HCT116 (cell line): ENCODE measurements around the gene BCAR3. TPM values are rescaled to one million over a fixed set of nuclear protein-coding genes. Genes with fewer than 3 reads are reported as not detected.

Source experiments
- ATAC-seq: fragments of 200-7000 bp; cut with Tn5 transposase; 2 replicates; pipeline ENCODE4 v1.9.1; 2020; ENCODE audit warnings: mild to moderate bottlenecking, moderate library complexity
- BruUV-seq: library from RNA; stranded (reverse); fragments of 400-500 nt; replicated peaks from 2 replicates; lab custom pipeline; 2021; lab: Mats Ljungman, UMichigan
- CTCF ChIA-PET: fragments of 300-600 bp; sonication (Branson Sonifier 250); formaldehyde crosslinking; loops from one replicate; lab custom pipeline; 2021; ENCODE audit warnings: antibody characterized with exemption; lab: Charles Lee
- POLR2A ChIA-PET: fragments of 300-600, 350-600 bp; sonication (Branson Sonifier 250); formaldehyde crosslinking; loops from one replicate; lab custom pipeline; 2021; ENCODE audit warnings: antibody characterized with exemption; lab: Charles Lee
- RAD21 ChIA-PET, 2 experiments: fragments of 300-600 bp; sonication (Branson Sonifier 250); formaldehyde crosslinking; loops; one replicate each; lab custom pipeline; 2023; ENCODE audit warnings: low total read pairs in 2 of 2; ENCODE audit not compliant: uncharacterized antibody in 2 of 2, unreplicated experiment in 2 of 2, low non-redundant PET in 1 of 2; lab: Charles Lee
- DNase-seq: peaks from one replicate; pipeline ENCODE4 v3.0.0-alpha.2; 2010; ENCODE audit warnings: low read depth, low spot score
- H2AFZ ChIP-seq: fragments of 200-600 bp; shearing (Covaris generic), sonication (generic); 2 replicates; pipeline ENCODE4 v1.6.1; 2017; ENCODE audit warnings: low read depth, mixed run types, mixed read lengths, antibody characterized with exemption, low read length; ENCODE audit not compliant: poor library complexity, severe bottlenecking
- H3K27ac ChIP-seq: 2 replicates; pipeline ENCODE4 v1.5.1; 2012; ENCODE audit warnings: low read depth, low read length
- H3K27me3 ChIP-seq: fragments of 200-600 bp; sonication (generic); 2 replicates; pipeline ENCODE4 v1.6.1; 2016; ENCODE audit warnings: mixed run types, low read length, mixed read lengths; ENCODE audit not compliant: insufficient read depth
- H3K36me3 ChIP-seq, 2 experiments: fragments of 200-500 bp in 1 of 2; fragments of 200-600 bp in 1 of 2; sonication (Bioruptor generic) in 1 of 2; sonication (generic) in 1 of 2; 2 replicates each; pipeline versions ENCODE4 v1.5.1 to v1.6.1; 2014 to 2016; ENCODE audit warnings: low read length in 2 of 2, inconsistent platforms in 1 of 2, mixed read lengths in 1 of 2, mixed run types in 1 of 2; ENCODE audit not compliant: insufficient read depth in 2 of 2, control insufficient read depth in 1 of 2
- H3K4me1 ChIP-seq, 2 experiments: fragments of 200-600 bp in 1 of 2; sonication (generic) in 1 of 2; 2 replicates each; pipeline versions ENCODE4 v1.5.1 to v1.6.1; 2012 to 2017; ENCODE audit warnings: low read length in 2 of 2, inconsistent platforms in 1 of 2, mild to moderate bottlenecking in 1 of 2, mixed read lengths in 1 of 2, mixed run types in 1 of 2, moderate library complexity in 1 of 2; ENCODE audit not compliant: insufficient read depth in 2 of 2, control insufficient read depth in 1 of 2
- H3K4me2 ChIP-seq: fragments of 200-600 bp; sonication (generic); 2 replicates; pipeline ENCODE4 v1.6.1; 2017; ENCODE audit warnings: mixed run types, low read length, mixed read lengths
- H3K4me3 ChIP-seq, 2 experiments: fragments of 200-600 bp in 1 of 2; sonication (generic) in 1 of 2; replicated peaks in 1 of 2; 2 replicates each; pipeline ENCODE4 v1.5.1; 2011 to 2016; ENCODE audit warnings: low read length in 2 of 2, control low read depth in 1 of 2, low read depth in 1 of 2, mild to moderate bottlenecking in 1 of 2, mixed read lengths in 1 of 2, mixed run types in 1 of 2
- H3K79me2 ChIP-seq: fragments of 200-600 bp; sonication (generic); 2 replicates; pipeline ENCODE4 v1.6.1; 2017; ENCODE audit warnings: mild to moderate bottlenecking, mixed run types, low read length, moderate library complexity, mixed read lengths; ENCODE audit not compliant: insufficient read depth
- H3K9ac ChIP-seq: fragments of 200-600 bp; sonication (generic); 2 replicates; pipeline ENCODE4 v1.6.1; 2016; ENCODE audit warnings: low read length, mixed read lengths
- H3K9me2 ChIP-seq: fragments of 200-600 bp; sonication (generic), shearing (Covaris generic); 2 replicates; pipeline ENCODE4 v1.6.1; 2017; ENCODE audit warnings: mixed run types, mild to moderate bottlenecking, moderate library complexity; ENCODE audit not compliant: insufficient read depth
- H3K9me3 ChIP-seq, 2 experiments: fragments of 200-500 bp in 1 of 2; fragments of 200-600 bp in 1 of 2; sonication (Bioruptor generic) in 1 of 2; sonication (generic) in 1 of 2; 2 replicates each; pipeline ENCODE4 v1.6.1; 2014 to 2017; ENCODE audit warnings: low read length in 2 of 2, mixed read lengths in 2 of 2, inconsistent platforms in 1 of 2, low read depth in 1 of 2, mild to moderate bottlenecking in 1 of 2, mixed run types in 1 of 2, moderate library complexity in 1 of 2; ENCODE audit not compliant: control insufficient read depth in 1 of 2, insufficient read depth in 1 of 2
- H4K20me1 ChIP-seq: fragments of 200-600 bp; sonication (generic), shearing (Covaris generic); 2 replicates; pipeline ENCODE4 v1.6.1; 2017; ENCODE audit warnings: mixed run types, mild to moderate bottlenecking, moderate library complexity; ENCODE audit not compliant: insufficient read depth
- CBX3 ChIP-seq: IDR thresholded peaks from 2 replicates; pipeline ENCODE4 v1.6.1; 2012; ENCODE audit warnings: low read depth
- CEBPB ChIP-seq: IDR thresholded peaks from 2 replicates; pipeline ENCODE4 v1.6.1; 2012; ENCODE audit warnings: low read depth
- EGR1 ChIP-seq: IDR thresholded peaks from 2 replicates; pipeline ENCODE4 v1.6.1; 2012; ENCODE audit warnings: low read depth
- ELF1 ChIP-seq: IDR thresholded peaks from 2 replicates; pipeline ENCODE4 v1.6.1; 2012; ENCODE audit warnings: low read depth, borderline replicate concordance
- EZH2phosphoT487 ChIP-seq: fragments of 200-600 bp; IDR thresholded peaks from 2 replicates; pipeline ENCODE4 v1.6.1; 2018; ENCODE audit warnings: antibody characterized with exemption, borderline replicate concordance
- RAD21 ChIP-seq: IDR thresholded peaks from 2 replicates; pipeline ENCODE4 v1.6.1; 2012; ENCODE audit warnings: low read depth, mild to moderate bottlenecking
- SP1 ChIP-seq: IDR thresholded peaks from 2 replicates; pipeline ENCODE4 v1.6.1; 2012; ENCODE audit warnings: low read depth
- SRF ChIP-seq: IDR thresholded peaks from 2 replicates; pipeline ENCODE4 v1.6.1; 2012; ENCODE audit warnings: low read depth
- TCF7L2 ChIP-seq: IDR thresholded peaks from 2 replicates; pipeline ENCODE4 v1.7.0; 2011; ENCODE audit warnings: borderline replicate concordance, inconsistent platforms; ENCODE audit not compliant: insufficient read depth, insufficient read length; ENCODE audit errors: extremely low read depth
- ZFX ChIP-seq: fragments of 450-650 bp; IDR thresholded peaks from 2 replicates; pipeline ENCODE4 v1.6.1; 2017
- ZNF274 ChIP-seq: fragments of 200-500 bp; sonication (Bioruptor generic); IDR thresholded peaks from 2 replicates; pipeline ENCODE4 v1.6.1; 2014; ENCODE audit warnings: mild to moderate bottlenecking, low read depth, low read length, inconsistent platforms
- intact Hi-C: fragments of 100-400 bp; cut with micrococcal nuclease; formaldehyde crosslinking; loops from 2 replicates; pipeline ENCODE4 v1.10.0; 2022
- total RNA-seq: library from RNA; stranded (reverse); gene quantifications from one replicate; pipeline ENCODE4 v1.2.1, GENCODE V29; 2021; ENCODE audit not compliant: unreplicated experiment
- TF ChIP-seq, protein P1 (sequence below): IDR thresholded peaks from 2 replicates; pipeline ENCODE4 v1.6.1; 2011; ENCODE audit warnings: mild to moderate bottlenecking, low read length, moderate library complexity; ENCODE audit not compliant: insufficient replicate concordance; ENCODE audit errors: extremely low read depth
- TF ChIP-seq, protein P2 (sequence below): IDR thresholded peaks from 2 replicates; pipeline ENCODE4 v1.6.1; 2012
- TF ChIP-seq, protein P3 (sequence below): IDR thresholded peaks from 2 replicates; pipeline ENCODE4 v1.6.1; 2012; ENCODE audit warnings: low read depth

BCAR3 gene
- total RNA-seq, 1 experiment from 2014 or later, result 24.5 TPM

DNA sequence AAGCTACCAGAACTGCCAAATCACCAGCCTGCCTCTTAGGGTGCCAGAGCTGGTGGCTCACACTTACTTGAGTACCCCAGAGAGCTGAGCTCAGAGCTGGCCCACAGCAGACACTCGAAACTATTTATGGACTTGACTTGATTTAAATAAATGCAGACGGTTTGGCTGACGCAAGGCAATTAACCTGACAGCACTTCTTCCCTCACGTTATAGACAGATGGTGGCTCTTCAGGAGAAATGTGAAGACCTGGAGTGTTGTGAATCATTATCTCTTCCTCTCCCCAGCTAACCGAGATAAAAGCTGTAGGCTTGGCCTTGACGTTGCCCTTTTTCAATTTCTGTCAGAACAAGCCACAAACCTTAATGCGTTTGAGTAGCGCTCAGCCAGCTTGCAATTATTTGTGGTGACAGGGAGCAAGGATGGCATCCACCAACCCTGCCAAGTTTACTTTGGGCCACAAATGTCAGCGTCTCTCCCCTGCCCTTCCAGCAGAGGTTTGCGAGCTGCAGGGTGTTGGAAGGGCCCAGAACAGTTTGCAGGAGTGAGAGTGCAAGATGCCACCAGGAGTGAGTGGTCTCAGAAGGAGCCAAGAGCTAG is 34.0 kb upstream of the BCAR3 start:
- H4K20me1 ChIP-seq, result no peaks in the 10 kb centered on the region
- H3K4me2 ChIP-seq, result no peak overlapping the region
- H3K9me3 ChIP-seq, result peaks cover 0 to 9% of the 10 kb centered on the region in 2 experiments; a peak in 1 of 4 replicates
- intact Hi-C loops, result no loop called here
- no peak overlapping the region for H2AFZ ChIP-seq
- DNase-seq (no peak), ATAC-seq (no peak)
- no peak overlapping the region for H3K4me3 ChIP-seq
- BruUV-seq, result no TSS peak
- H3K79me2 ChIP-seq, result no peaks in the 10 kb centered on the region
- ChIA-PET POLR2A (no interaction called here), CTCF (no interaction called here), RAD21 (no interaction called here)
- H3K9ac ChIP-seq, result no peak overlapping the region
- peaks cover 0 to 32% of the 10 kb centered on the region in 2 experiments; a peak in 2 of 4 replicates for H3K4me1 ChIP-seq
- H3K27me3 ChIP-seq, result no peaks in the 10 kb centered on the region
- no peak for TF ChIP-seq RAD21
- TF ChIP-seq ELF1, result no peak
- TF ChIP-seq SRF, result no peak
- no peak for TF ChIP-seq CEBPB
- no peak for TF ChIP-seq EGR1
- TF ChIP-seq, protein P1, sequence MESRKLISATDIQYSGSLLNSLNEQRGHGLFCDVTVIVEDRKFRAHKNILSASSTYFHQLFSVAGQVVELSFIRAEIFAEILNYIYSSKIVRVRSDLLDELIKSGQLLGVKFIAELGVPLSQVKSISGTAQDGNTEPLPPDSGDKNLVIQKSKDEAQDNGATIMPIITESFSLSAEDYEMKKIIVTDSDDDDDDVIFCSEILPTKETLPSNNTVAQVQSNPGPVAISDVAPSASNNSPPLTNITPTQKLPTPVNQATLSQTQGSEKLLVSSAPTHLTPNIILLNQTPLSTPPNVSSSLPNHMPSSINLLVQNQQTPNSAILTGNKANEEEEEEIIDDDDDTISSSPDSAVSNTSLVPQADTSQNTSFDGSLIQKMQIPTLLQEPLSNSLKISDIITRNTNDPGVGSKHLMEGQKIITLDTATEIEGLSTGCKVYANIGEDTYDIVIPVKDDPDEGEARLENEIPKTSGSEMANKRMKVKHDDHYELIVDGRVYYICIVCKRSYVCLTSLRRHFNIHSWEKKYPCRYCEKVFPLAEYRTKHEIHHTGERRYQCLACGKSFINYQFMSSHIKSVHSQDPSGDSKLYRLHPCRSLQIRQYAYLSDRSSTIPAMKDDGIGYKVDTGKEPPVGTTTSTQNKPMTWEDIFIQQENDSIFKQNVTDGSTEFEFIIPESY, result no peak
- TF ChIP-seq ZFX, result no peak
- no peak for TF ChIP-seq TCF7L2
- TF ChIP-seq CBX3, result no peak
- TF ChIP-seq, protein P2, sequence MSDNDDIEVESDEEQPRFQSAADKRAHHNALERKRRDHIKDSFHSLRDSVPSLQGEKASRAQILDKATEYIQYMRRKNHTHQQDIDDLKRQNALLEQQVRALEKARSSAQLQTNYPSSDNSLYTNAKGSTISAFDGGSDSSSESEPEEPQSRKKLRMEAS, result no peak
- TF ChIP-seq, protein P3, sequence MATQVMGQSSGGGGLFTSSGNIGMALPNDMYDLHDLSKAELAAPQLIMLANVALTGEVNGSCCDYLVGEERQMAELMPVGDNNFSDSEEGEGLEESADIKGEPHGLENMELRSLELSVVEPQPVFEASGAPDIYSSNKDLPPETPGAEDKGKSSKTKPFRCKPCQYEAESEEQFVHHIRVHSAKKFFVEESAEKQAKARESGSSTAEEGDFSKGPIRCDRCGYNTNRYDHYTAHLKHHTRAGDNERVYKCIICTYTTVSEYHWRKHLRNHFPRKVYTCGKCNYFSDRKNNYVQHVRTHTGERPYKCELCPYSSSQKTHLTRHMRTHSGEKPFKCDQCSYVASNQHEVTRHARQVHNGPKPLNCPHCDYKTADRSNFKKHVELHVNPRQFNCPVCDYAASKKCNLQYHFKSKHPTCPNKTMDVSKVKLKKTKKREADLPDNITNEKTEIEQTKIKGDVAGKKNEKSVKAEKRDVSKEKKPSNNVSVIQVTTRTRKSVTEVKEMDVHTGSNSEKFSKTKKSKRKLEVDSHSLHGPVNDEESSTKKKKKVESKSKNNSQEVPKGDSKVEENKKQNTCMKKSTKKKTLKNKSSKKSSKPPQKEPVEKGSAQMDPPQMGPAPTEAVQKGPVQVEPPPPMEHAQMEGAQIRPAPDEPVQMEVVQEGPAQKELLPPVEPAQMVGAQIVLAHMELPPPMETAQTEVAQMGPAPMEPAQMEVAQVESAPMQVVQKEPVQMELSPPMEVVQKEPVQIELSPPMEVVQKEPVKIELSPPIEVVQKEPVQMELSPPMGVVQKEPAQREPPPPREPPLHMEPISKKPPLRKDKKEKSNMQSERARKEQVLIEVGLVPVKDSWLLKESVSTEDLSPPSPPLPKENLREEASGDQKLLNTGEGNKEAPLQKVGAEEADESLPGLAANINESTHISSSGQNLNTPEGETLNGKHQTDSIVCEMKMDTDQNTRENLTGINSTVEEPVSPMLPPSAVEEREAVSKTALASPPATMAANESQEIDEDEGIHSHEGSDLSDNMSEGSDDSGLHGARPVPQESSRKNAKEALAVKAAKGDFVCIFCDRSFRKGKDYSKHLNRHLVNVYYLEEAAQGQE, result no peak
- no peak for TF ChIP-seq EZH2phosphoT487
- TF ChIP-seq ZNF274, result no peak
- TF ChIP-seq SP1, result no peak
- H3K36me3 ChIP-seq, result no peaks in the 10 kb centered on the region; a peak in 1 of 4 replicates
- no peak overlapping the region for H3K27ac ChIP-seq
- H3K9me2 ChIP-seq, result no peaks in the 10 kb centered on the region
